Heart right ventricle (tissue), 16 donors: Measurements from ENCODE around the gene CLASRP. TPM values are rescaled to one million over a fixed set of nuclear protein-coding genes. Genes with fewer than 3 reads are reported as not detected.

Source experiments
- ATAC-seq, 8 donors: fragments of 200-7000 bp; cut with Tn5 transposase; one replicate each; pipeline ENCODE4 v1.9.1; 2020; ENCODE audit warnings: mild to moderate bottlenecking in 8 of 8, moderate library complexity in 8 of 8, moderate number of reproducible peaks in 1 of 8
- DNase-seq, 2 donors: peaks; one replicate each; pipeline ENCODE4 v3.0.0-alpha.2; 2020
- H3K27ac ChIP-seq, 10 donors: fragments of 200-600 bp; sonication (generic) in 2 of 10; one replicate each; pipeline versions ENCODE4 v1.5.0 to v1.8.0; 2020 to 2022; ENCODE audit warnings: mild to moderate bottlenecking in 3 of 10
- H3K27me3 ChIP-seq, 7 donors: fragments of 200-600 bp; one replicate each; pipeline ENCODE4 v1.8.0; 2021 to 2022; ENCODE audit warnings: mild to moderate bottlenecking in 2 of 7
- H3K36me3 ChIP-seq, 9 donors: fragments of 200-600 bp; sonication (generic) in 1 of 9; one replicate each; pipeline versions ENCODE4 v1.5.0 to v1.8.0; 2020 to 2022; ENCODE audit warnings: mild to moderate bottlenecking in 2 of 9
- H3K4me1 ChIP-seq, 9 donors: fragments of 200-600 bp; sonication (generic) in 1 of 9; one replicate each; pipeline versions ENCODE4 v1.5.0 to v1.8.0; 2020 to 2022; ENCODE audit warnings: mild to moderate bottlenecking in 4 of 9
- H3K4me3 ChIP-seq, 10 donors: fragments of 200-600 bp; sonication (generic) in 2 of 10; one replicate each; pipeline versions ENCODE4 v1.5.0 to v1.8.0; 2020 to 2022; ENCODE audit warnings: mild to moderate bottlenecking in 7 of 10, moderate library complexity in 2 of 10
- H3K9me3 ChIP-seq, 11 donors: fragments of 200-600 bp in 10 of 11; sonication (generic) in 2 of 11; one replicate each; pipeline versions ENCODE4 v1.5.0 to v1.8.0; 2013 to 2022; ENCODE audit warnings: mild to moderate bottlenecking in 2 of 11, control low read depth in 1 of 11, moderate library complexity in 1 of 11
- WGBS, 2 donors: extraction: QIAGEN DNeasy Blood & Tissue Kit; methylation state at CpG; one replicate each; pipeline ENCODE4 v1.1.7; 2013; ENCODE audit warnings: inconsistent platforms in 1 of 2; 5-methylcytosine and 5-hydroxymethylcytosine counted together
- intact Hi-C, 10 donors: fragments of 100-400 bp; cut with DNase I; formaldehyde crosslinking; loops; one replicate each; pipeline versions ENCODE4 v1.11.1 to v1.14.2; 2022
- polyA plus RNA-seq, 2 donors: library from polyadenylated mRNA; stranded (reverse); fragments of 200-250 nt; gene quantifications; one replicate each; pipeline ENCODE4 v1.2.3, GENCODE V29; 2013
- total RNA-seq, 10 donors: library from RNA; stranded (reverse); fragmentation: NEBNext Ultra II Directional in 3 of 10; extraction: Animal tissue kit (Norgen Biotek cat#: 25700) in 3 of 10; gene quantifications; one replicate each; pipeline versions ENCODE4 v1.2.1 to v1.2.4, GENCODE V29; 2021 to 2023
- TF ChIP-seq, protein P1 (sequence below), 9 donors: fragments of 200-600 bp; sonication (generic) in 2 of 9; IDR thresholded peaks; one replicate each; pipeline versions ENCODE4 v1.5.0 to v1.8.0; 2021 to 2022; ENCODE audit warnings: antibody characterized with exemption in 9 of 9, mild to moderate bottlenecking in 5 of 9, moderate library complexity in 1 of 9
- donor health status: Arrhythmogenic right ventricular cardiomyopathy.
- donor health status: ischemic (EF 13 %, LVEDD 7.1; RV severe dilation, severe dysfunction).
- donor health status: healthy with polysubstance abuse.
- donor health status: DM: no; HTN: yes; CAD: no.
- donor health status: DM: no; HTN: no; CAD: no.
- donor health status: ischemic (EF 25% LVEDD 6.9; RV normal size, moderate dysfunction).
- donor health status: ischemic (EF 25% LVEDD 5.7; RV mildly dilated, moderate dysfunction).
- donor health status: healthy.
- donor health status: DM: yes; HTN: yes; CAD: no.
- donor health status: Ischemic cardiomyopathy.
- donor health status: ischemic (EF 35%, LVEDD 5.7; RV mildly dilated, moderate dysfunction).
- donor health status: nonischemic (EF 11% LVEDD 7.7; RV severe dilation, severe dysfunction).
- donor health status: DM: yes; HTN: yes; CAD: no.
- donor health status: PGD.
- donor health status: ischemic (EF 29% LVEDD 5.4; RV normal size, mild dysfunction).
- donor health status: nonischemic (EF 23%, LVEDD 6.1; RV moderate dilation, normal function).

CLASRP gene
- total and polyA plus RNA-seq, 12 donors = 24.0 to 142 (median 30.0) TPM

DNA sequence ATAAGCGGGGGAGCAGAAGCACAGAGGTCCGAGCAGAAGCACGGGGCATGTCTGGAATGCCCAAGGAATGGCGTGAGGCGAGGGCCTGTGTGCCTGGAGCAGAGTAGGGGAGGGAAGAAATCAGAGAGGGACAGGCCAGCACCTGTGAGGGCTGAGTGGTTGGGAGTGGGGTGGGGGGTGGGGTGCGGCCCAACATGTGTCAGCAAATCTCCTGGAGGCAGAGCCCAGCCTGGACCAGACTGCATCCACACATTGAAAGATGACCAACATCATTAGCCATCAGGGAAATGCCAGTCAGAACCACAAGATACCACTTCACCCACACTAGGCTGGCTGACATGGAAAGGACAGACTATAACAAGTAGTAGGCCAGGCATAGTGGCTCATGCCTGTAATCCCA is 11.2 kb downstream of the CLASRP start:
- 70 to 78% methylated on average over 6 of the region's 6 CpGs for WGBS, 2 donors
- no peak overlapping the region for H3K4me3 ChIP-seq
- DNase-seq (no peak), ATAC-seq (no peak)
- peaks cover 0 to 75% (median 16%) of the 10 kb centered on the region in 9 donors for H3K36me3 ChIP-seq
- H3K9me3 ChIP-seq = no peaks in the 10 kb centered on the region
- no peak overlapping the region for H3K27ac ChIP-seq
- H3K27me3 ChIP-seq = no peaks in the 10 kb centered on the region
- intact Hi-C loops = loop anchor here in 3 of 10 donors (10.0 kb wide), 1 partner anchor 145 kb away; the partner anchor contains the start of gene APOE (in 3 of the 3)
- TF ChIP-seq, protein P1, sequence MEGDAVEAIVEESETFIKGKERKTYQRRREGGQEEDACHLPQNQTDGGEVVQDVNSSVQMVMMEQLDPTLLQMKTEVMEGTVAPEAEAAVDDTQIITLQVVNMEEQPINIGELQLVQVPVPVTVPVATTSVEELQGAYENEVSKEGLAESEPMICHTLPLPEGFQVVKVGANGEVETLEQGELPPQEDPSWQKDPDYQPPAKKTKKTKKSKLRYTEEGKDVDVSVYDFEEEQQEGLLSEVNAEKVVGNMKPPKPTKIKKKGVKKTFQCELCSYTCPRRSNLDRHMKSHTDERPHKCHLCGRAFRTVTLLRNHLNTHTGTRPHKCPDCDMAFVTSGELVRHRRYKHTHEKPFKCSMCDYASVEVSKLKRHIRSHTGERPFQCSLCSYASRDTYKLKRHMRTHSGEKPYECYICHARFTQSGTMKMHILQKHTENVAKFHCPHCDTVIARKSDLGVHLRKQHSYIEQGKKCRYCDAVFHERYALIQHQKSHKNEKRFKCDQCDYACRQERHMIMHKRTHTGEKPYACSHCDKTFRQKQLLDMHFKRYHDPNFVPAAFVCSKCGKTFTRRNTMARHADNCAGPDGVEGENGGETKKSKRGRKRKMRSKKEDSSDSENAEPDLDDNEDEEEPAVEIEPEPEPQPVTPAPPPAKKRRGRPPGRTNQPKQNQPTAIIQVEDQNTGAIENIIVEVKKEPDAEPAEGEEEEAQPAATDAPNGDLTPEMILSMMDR (IDR thresholded peaks at IDR 0.05) = no peak
- H3K4me1 ChIP-seq = peaks cover 0 to 64% (median 42%) of the 10 kb centered on the region in 9 donors

DNA sequence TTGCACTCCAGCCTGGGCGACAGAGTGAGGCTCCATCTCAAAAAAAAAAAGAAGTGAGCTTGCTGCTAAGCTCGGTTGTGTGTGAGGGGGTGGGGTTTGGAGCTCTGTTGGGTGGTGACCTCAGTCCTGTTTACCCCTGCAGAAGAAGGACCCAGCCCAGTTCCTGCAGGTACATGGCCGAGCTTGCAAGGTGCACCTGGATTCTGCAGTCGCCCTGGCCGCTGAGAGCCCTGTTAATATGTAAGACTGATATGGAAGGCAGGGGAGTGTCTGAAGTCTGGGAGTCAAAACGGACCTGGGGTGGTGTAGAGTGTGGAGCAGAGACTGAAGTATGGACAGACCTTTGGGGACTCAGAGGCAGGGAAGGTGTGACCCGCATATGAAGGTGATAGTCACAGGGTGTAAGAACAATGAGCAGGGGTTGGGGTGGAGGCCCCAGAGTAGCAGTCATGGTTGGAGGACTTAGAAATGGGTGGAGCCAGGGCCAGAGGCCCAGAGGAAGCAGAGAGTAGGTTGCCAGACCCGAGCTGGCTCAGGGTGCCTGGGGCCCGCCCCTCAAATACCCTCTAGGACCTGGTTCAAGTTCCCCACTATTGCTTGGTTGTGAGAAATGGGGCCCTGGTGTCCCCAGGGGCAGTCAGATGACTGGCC is 13.2 kb downstream of the CLASRP start:
- H3K27ac ChIP-seq = no peak overlapping the region
- H3K9me3 ChIP-seq = no peaks in the 10 kb centered on the region
- no peak for DNase-seq
- H3K4me1 ChIP-seq = peaks cover 0 to 44% (median 24%) of the 10 kb centered on the region in 9 donors
- no peak for ATAC-seq
- TF ChIP-seq, protein P1 (IDR thresholded peaks at IDR 0.05) = no peak
- H3K27me3 ChIP-seq = no peaks in the 10 kb centered on the region
- H3K36me3 ChIP-seq = peaks cover 0 to 75% (median 25%) of the 10 kb centered on the region in 9 donors
- H3K4me3 ChIP-seq = no peak overlapping the region
- intact Hi-C loops = loop anchor here in 3 of 10 donors (10.0 kb wide), 1 partner anchor 147 kb away; the partner anchor contains the start of gene APOE (in 3 of the 3)
- WGBS, 2 donors = 72 to 73% methylated on average over 9 of the region's 9 CpGs

DNA sequence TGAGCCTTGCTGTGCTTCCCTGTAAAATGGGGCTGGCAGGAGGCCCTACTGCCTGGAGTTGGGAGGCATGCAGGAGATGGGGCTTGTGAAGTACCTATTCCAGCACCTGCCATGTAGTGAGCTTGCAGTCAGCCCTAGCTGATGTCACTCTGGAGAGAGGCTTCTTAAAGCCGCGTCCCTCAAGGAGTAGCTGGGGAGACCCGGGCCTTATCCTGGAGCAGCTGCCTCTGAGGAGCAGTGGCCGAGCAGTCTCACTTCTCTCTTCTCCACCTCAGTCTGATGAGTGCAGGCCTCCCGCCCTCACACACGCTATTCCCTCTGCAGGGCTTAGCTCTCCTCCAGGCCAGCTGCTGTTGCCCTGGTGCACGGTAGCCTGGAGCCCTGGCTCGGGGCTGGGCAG is 18.0 kb downstream of the CLASRP start:
- no peak for DNase-seq
- Histone ChIP-seq H3K9me3 (no peaks in the 10 kb centered on the region), H3K4me1 (peaks cover 0 to 7% (median 0%) of the 10 kb centered on the region in 9 donors), H3K36me3 (peaks cover 4 to 100% (median 70%) of the 10 kb centered on the region in 9 donors), H3K27me3 (no peaks in the 10 kb centered on the region), H3K27ac (no peak overlapping the region), H3K4me3 (no peak overlapping the region)
- intact Hi-C loops = loop anchor here in 4 of 10 donors (5.0 to 10.0 kb wide), 2 partner anchors 70 to 152 kb away; partner anchors contain the start of gene APOE (in 3 of the 4)
- WGBS, 2 donors = 86 to 90% methylated on average over 8 of the region's 8 CpGs
- TF ChIP-seq, protein P1 (IDR thresholded peaks at IDR 0.05) = no peak
- no peak for ATAC-seq

DNA sequence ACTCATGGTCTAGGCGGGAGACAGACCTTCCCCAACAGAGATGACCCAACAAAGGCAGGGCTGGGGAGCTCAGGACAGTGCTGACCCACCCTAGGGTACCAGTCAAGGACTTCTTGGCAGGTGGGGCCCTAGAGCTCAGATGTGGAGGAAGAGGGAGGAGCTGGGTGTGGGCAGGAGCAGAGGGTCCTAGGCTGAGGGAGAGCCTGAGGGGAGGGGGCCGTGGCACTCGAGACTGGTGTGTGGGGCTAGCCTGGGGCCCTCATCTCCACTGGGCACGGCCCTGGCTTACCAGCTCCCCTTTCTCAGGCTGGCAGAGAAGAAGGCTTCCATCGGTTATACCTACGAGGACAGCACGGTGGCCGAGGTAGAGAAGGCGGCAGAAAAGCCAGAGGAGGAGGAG is 18.6 kb downstream of the CLASRP start:
- Histone ChIP-seq H3K27me3 (no peaks in the 10 kb centered on the region), H3K4me3 (no peak overlapping the region), H3K9me3 (no peaks in the 10 kb centered on the region), H3K4me1 (peaks cover 0 to 1% (median 0%) of the 10 kb centered on the region in 9 donors), H3K36me3 (peaks cover 4 to 100% (median 76%) of the 10 kb centered on the region in 9 donors), H3K27ac (no peak overlapping the region)
- ATAC-seq (peak in 2 of 8 donors; percentile 14 to 25), DNase-seq (no peak)
- WGBS, 2 donors = 87 to 95% methylated on average over 9 of the region's 9 CpGs
- intact Hi-C loops = loop anchor here in 4 of 10 donors (5.0 to 10.0 kb wide), 2 partner anchors 70 to 153 kb away; partner anchors contain the start of gene APOE (in 3 of the 4)
- TF ChIP-seq, protein P1 (IDR thresholded peaks at IDR 0.05) = no peak
